H1 (cell line): ENCODE results near the gene RERE. TPM values are rescaled to one million over a fixed set of nuclear protein-coding genes. Genes with fewer than 3 reads are reported as not detected.

Experiments
- CTCF ChIA-PET: fragments of 300-600 bp; sonication (Branson Sonifier 250); formaldehyde crosslinking; loops from one replicate; lab custom pipeline; 2021; ENCODE audit not compliant: partially characterized antibody; lab: Charles Lee
- POLR2A ChIA-PET: fragments of 300-600 bp; sonication (Branson Sonifier 250); formaldehyde crosslinking; loops from one replicate; lab custom pipeline; 2021; ENCODE audit warnings: inconsistent platforms; ENCODE audit not compliant: partially characterized antibody; lab: Charles Lee
- DNase-seq, 2 experiments: peaks; one replicate each; pipeline versions ENCODE4 v3.0.0 to v3.0.0-alpha.2; 2010 to 2022; ENCODE audit warnings: low spot score in 2 of 2, low read depth in 1 of 2, mixed read lengths in 1 of 2
- FAIRE-seq: peaks from 2 replicates; lab custom pipeline; 2011; peaks lifted over from hg19 to GRCh38; lab: Jason Lieb, UNC
- H2AFZ ChIP-seq: 2 replicates; pipeline ENCODE4 v1.8.1; 2012; ENCODE audit warnings: low read length, inconsistent platforms
- H2AK5ac ChIP-seq: 2 replicates; pipeline ENCODE4 v1.6.1; 2013; ENCODE audit warnings: low read depth, low read length
- H2BK120ac ChIP-seq: replicated peaks from 2 replicates; pipeline ENCODE3; 2013; ENCODE audit warnings: low read depth, low read length, inconsistent platforms
- H2BK12ac ChIP-seq: 2 replicates; pipeline ENCODE4 v1.6.1; 2013; ENCODE audit warnings: low read depth, low read length
- H2BK15ac ChIP-seq: 2 replicates; pipeline ENCODE4 v1.6.1; 2013; ENCODE audit warnings: low read length
- H2BK20ac ChIP-seq: 2 replicates; pipeline ENCODE4 v1.6.1; 2013; ENCODE audit warnings: low read length
- H2BK5ac ChIP-seq: 2 replicates; pipeline ENCODE4 v1.6.1; 2013; ENCODE audit warnings: low read depth, low read length
- H3K14ac ChIP-seq: 2 replicates; pipeline ENCODE4 v1.6.1; 2013; ENCODE audit warnings: inconsistent platforms; ENCODE audit not compliant: insufficient read length
- H3K18ac ChIP-seq: 2 replicates; pipeline ENCODE4 v1.6.1; 2013; ENCODE audit warnings: low read length; ENCODE audit errors: extremely low read depth
- H3K23ac ChIP-seq: 2 replicates; pipeline ENCODE4 v1.6.1; 2013; ENCODE audit warnings: inconsistent platforms; ENCODE audit not compliant: insufficient read length
- H3K23me2 ChIP-seq: 2 replicates; pipeline ENCODE4 v1.6.1; 2013; ENCODE audit warnings: low read depth, low read length
- H3K27ac ChIP-seq: 2 replicates; pipeline ENCODE4 v1.6.1; 2011; ENCODE audit warnings: low read depth, low read length, inconsistent platforms
- H3K27me3 ChIP-seq, 4 experiments: replicated peaks in 1 of 4; 1 replicate in 1 of 4; 2 replicates in 3 of 4; pipeline versions ENCODE4 v1.6.1 to v1.8.1; 2011 to 2013; ENCODE audit warnings: low read length in 3 of 4, mild to moderate bottlenecking in 3 of 4, inconsistent platforms in 2 of 4, mixed read lengths in 2 of 4, moderate library complexity in 1 of 4; ENCODE audit not compliant: control insufficient read depth in 3 of 4, insufficient read depth in 3 of 4; ENCODE audit errors: extremely low read depth in 1 of 4
- H3K36me3 ChIP-seq, 4 experiments: 2 replicates each; pipeline versions ENCODE4 v1.6.1 to v1.8.1; 2011 to 2013; ENCODE audit warnings: mild to moderate bottlenecking in 4 of 4, low read length in 3 of 4, moderate library complexity in 2 of 4, control low read depth in 1 of 4, inconsistent platforms in 1 of 4; ENCODE audit not compliant: insufficient read depth in 4 of 4, control insufficient read depth in 2 of 4
- H3K4ac ChIP-seq: replicated peaks from 2 replicates; pipeline ENCODE3; 2013; ENCODE audit warnings: low read length, low read depth, mixed read lengths, inconsistent platforms; ENCODE audit not compliant: insufficient read length
- H3K4me1 ChIP-seq, 4 experiments: replicated peaks in 1 of 4; 1 replicate in 1 of 4; 2 replicates in 3 of 4; pipeline versions ENCODE4 v1.6.1 to v1.8.1; 2011 to 2013; ENCODE audit warnings: low read length in 3 of 4, inconsistent platforms in 2 of 4, mixed read lengths in 1 of 4; ENCODE audit not compliant: insufficient read depth in 4 of 4, control insufficient read depth in 3 of 4
- H3K4me2 ChIP-seq, 2 experiments: 2 replicates each; pipeline versions ENCODE4 v1.6.1 to v1.8.1; 2011 to 2013; ENCODE audit warnings: low read depth in 2 of 2, low read length in 2 of 2, control low read depth in 1 of 2, inconsistent platforms in 1 of 2, mild to moderate bottlenecking in 1 of 2; ENCODE audit not compliant: insufficient read depth in 1 of 2
- H3K4me3 ChIP-seq, 4 experiments: fragments of 200-600, 300-600 bp in 1 of 4; sonication (generic), shearing (Covaris generic), sonication (Bioruptor Twin) in 1 of 4; 2 replicates each; pipeline versions ENCODE4 v1.5.1 to v1.8.1; 2011 to 2016; ENCODE audit warnings: low read length in 4 of 4, low read depth in 3 of 4, control low read depth in 2 of 4, inconsistent platforms in 2 of 4, mild to moderate bottlenecking in 2 of 4, mixed read lengths in 1 of 4, moderate library complexity in 1 of 4; ENCODE audit not compliant: insufficient read depth in 2 of 4; ENCODE audit errors: extremely low read depth in 1 of 4
- H3K56ac ChIP-seq: replicated peaks from 2 replicates; pipeline ENCODE3; 2013; ENCODE audit warnings: low read depth, mild to moderate bottlenecking, mixed read lengths, low read length, inconsistent platforms; ENCODE audit not compliant: insufficient read length
- H3K79me1 ChIP-seq: 2 replicates; pipeline ENCODE4 v1.6.1; 2013; ENCODE audit warnings: low read depth, low read length, control low read depth
- H3K79me2 ChIP-seq, 2 experiments: 2 replicates each; pipeline versions ENCODE4 v1.6.1 to v1.8.1; 2012 to 2013; ENCODE audit warnings: low read length in 2 of 2, mild to moderate bottlenecking in 2 of 2, inconsistent platforms in 1 of 2; ENCODE audit not compliant: insufficient read depth in 2 of 2, control insufficient read depth in 1 of 2
- H3K9ac ChIP-seq, 4 experiments: replicated peaks in 1 of 4; 1 replicate in 1 of 4; 2 replicates in 3 of 4; pipeline versions ENCODE4 v1.6.1 to v1.8.1; 2011 to 2013; ENCODE audit warnings: low read depth in 3 of 4, low read length in 3 of 4, control low read depth in 2 of 4, mild to moderate bottlenecking in 2 of 4, moderate library complexity in 2 of 4, inconsistent platforms in 1 of 4; ENCODE audit errors: extremely low read depth in 1 of 4
- H3K9me3 ChIP-seq, 2 experiments: 2 replicates each; pipeline versions ENCODE4 v1.6.1 to v1.8.1; 2012 to 2013; ENCODE audit warnings: mild to moderate bottlenecking in 2 of 2, moderate library complexity in 2 of 2, control low read depth in 1 of 2, inconsistent platforms in 1 of 2, low read depth in 1 of 2, low read length in 1 of 2, mixed read lengths in 1 of 2; ENCODE audit not compliant: insufficient read depth in 2 of 2
- H4K20me1 ChIP-seq, 2 experiments: replicated peaks in 1 of 2; 2 replicates each; pipeline versions ENCODE3 to v1.8.1; 2011 to 2013; ENCODE audit warnings: inconsistent platforms in 2 of 2, low read length in 2 of 2, mild to moderate bottlenecking in 1 of 2; ENCODE audit not compliant: insufficient read depth in 2 of 2, control insufficient read depth in 1 of 2
- H4K5ac ChIP-seq: 2 replicates; pipeline ENCODE4 v1.6.1; 2013; ENCODE audit warnings: low read length, low read depth, mixed read lengths, inconsistent platforms; ENCODE audit not compliant: insufficient read length
- H4K8ac ChIP-seq: 2 replicates; pipeline ENCODE4 v1.8.0; 2013; ENCODE audit warnings: mild to moderate bottlenecking, moderate library complexity, low read length, inconsistent platforms; ENCODE audit not compliant: insufficient read depth; ENCODE audit errors: extremely low read depth
- H4K91ac ChIP-seq: replicated peaks from 2 replicates; pipeline ENCODE3; 2013; ENCODE audit warnings: low read length, mixed read lengths, inconsistent platforms; ENCODE audit not compliant: insufficient read length
- ASH2L ChIP-seq: fragments of 200-600, 300-600 bp; sonication (generic); IDR thresholded peaks from one replicate; pipeline ENCODE4 v1.7.1; 2017; ENCODE audit warnings: low read length
- BCL11A ChIP-seq, 2 experiments: IDR thresholded peaks; one replicate each; pipeline ENCODE4 v1.6.1; 2011; ENCODE audit warnings: low read depth in 2 of 2, low read length in 2 of 2, mild to moderate bottlenecking in 2 of 2
- CEBPB ChIP-seq: IDR thresholded peaks from 2 replicates; pipeline ENCODE4 v1.6.1; 2012; ENCODE audit warnings: low read depth, low read length
- GABPA ChIP-seq: IDR thresholded peaks from 2 replicates; pipeline ENCODE4 v1.6.1; 2011; ENCODE audit warnings: mild to moderate bottlenecking, low read length, moderate library complexity, borderline replicate concordance; ENCODE audit not compliant: insufficient read depth
- HDAC6 ChIP-seq: IDR thresholded peaks from one replicate; pipeline ENCODE4 v1.7.1; 2012; ENCODE audit warnings: low read depth, mild to moderate bottlenecking, inconsistent platforms, low read length, moderate library complexity
- KDM1A ChIP-seq: fragments of 200-600, 300-600 bp; sonication (generic); IDR thresholded peaks from 2 replicates; pipeline ENCODE4 v1.7.1; 2016; ENCODE audit warnings: mild to moderate bottlenecking, low read length, borderline replicate concordance
- KDM5A ChIP-seq: fragments of 200-600 bp; IDR thresholded peaks from 2 replicates; pipeline ENCODE4 v1.7.1; 2012; ENCODE audit warnings: mild to moderate bottlenecking, low read length, inconsistent platforms, mixed read lengths
- SIN3A ChIP-seq, 2 experiments: IDR thresholded peaks in 1 of 2; conservative IDR thresholded peaks in 1 of 2; 2 replicates each; pipeline ENCODE4 v1.6.1; 2011 to 2012; ENCODE audit warnings: low read length in 2 of 2, improper control_type of control experiment in 1 of 2, low read depth in 1 of 2, mild to moderate bottlenecking in 1 of 2
- SUZ12 ChIP-seq: fragments of 200-600 bp; sonication (generic); IDR thresholded peaks from 2 replicates; pipeline ENCODE4 v1.6.1; 2012; ENCODE audit warnings: mild to moderate bottlenecking, inconsistent platforms, low read length, moderate library complexity, mixed read lengths
- TBP ChIP-seq: IDR thresholded peaks from 2 replicates; pipeline ENCODE4 v1.6.1; 2011; ENCODE audit warnings: low read depth, low read length, improper control_type of control experiment
- TEAD4 ChIP-seq: IDR thresholded peaks from 2 replicates; pipeline ENCODE4 v1.6.1; 2012; ENCODE audit warnings: low read depth, low read length, inconsistent platforms, mixed read lengths
- YY1 ChIP-seq: IDR thresholded peaks from 2 replicates; pipeline ENCODE4 v1.6.1; 2011; ENCODE audit warnings: low read depth, mild to moderate bottlenecking, low read length
- WGBS, 2 experiments: shearing (Covaris generic) in 1 of 2; methylation state at CpG; one replicate each; pipeline versions ENCODE4 v1.1.6 to v1.1.7; 2013 to 2015; ENCODE audit warnings: low lambda C conversion rate in 2 of 2, mixed read lengths in 2 of 2, inconsistent platforms in 1 of 2, low coverage in 1 of 2, missing lambda C conversion rate in 1 of 2; ENCODE audit not compliant: insufficient replicate concordance in 2 of 2, insufficient coverage in 1 of 2, insufficient read length in 1 of 2; ENCODE audit errors: extremely low coverage in 1 of 2, missing lambda C conversion rate in 1 of 2; 5-methylcytosine and 5-hydroxymethylcytosine counted together
- polyA plus RNA-seq, 7 experiments: library from polyadenylated mRNA; depleted of rRNA in 3 of 7; stranded (reverse) in 5 of 7; unstranded in 2 of 7; fragments of >200 nt in 5 of 7; fragments of 200-250 nt in 2 of 7; gene quantifications; 1 replicate in 5 of 7; 2 replicates in 1 of 7; 4 replicates in 1 of 7; pipeline versions ENCODE4 v1.2.1 to v1.2.3, GENCODE V29; 2011 to 2013; ENCODE audit warnings: missing spikeins in 2 of 7, mixed read lengths in 2 of 7
- total RNA-seq: library from RNA; stranded (reverse); fragmentation: NEBNext Ultra II Directional; extraction: Animal tissue kit (Norgen Biotek cat#: 25700); gene quantifications from 2 replicates; pipeline ENCODE4 v1.2.1, GENCODE V29; 2021

Gene RERE
- total and polyA plus RNA-seq, 2 of the 8 experiments (the other 6 are each of a cell fraction or from before 2014, with no cell fraction given): 15.3 to 142 TPM

GRCh38 chr1:8712413-8713231 lies 104.8 kb downstream of the RERE start:
- no peak for DNase-seq
- Histone ChIP-seq H3K14ac (no peak overlapping the region), H3K4me3 (peak overlapping the region in 2 of 4 experiments; percentile 1 to 25; a peak in 1 of 8 replicates), H3K9me3 (no peaks in the 10 kb centered on the region), H3K27me3 (no peaks in the 10 kb centered on the region), H3K36me3 (no peaks in the 10 kb centered on the region), H4K20me1 (no peaks in the 10 kb centered on the region), H2AK5ac (no peak overlapping the region), H3K56ac (no peak overlapping the region), H3K27ac (peak overlapping the region; percentile 28; the same call in 1 of the 2 replicates), H3K4ac (no peak overlapping the region), H4K8ac (no peak overlapping the region), H2BK120ac (no peak overlapping the region), H2BK12ac (no peak overlapping the region), H3K79me1 (0 out of 2 replicates have a peak, but pooled peaks cover 4% of the 10 kb centered on the region), H2BK15ac (no peak overlapping the region), H4K5ac (no peak overlapping the region), H3K79me2 (peaks cover 0 to 85% of the 10 kb centered on the region in 2 experiments; a peak in 3 of 4 replicates), H2AFZ (no peak overlapping the region), H3K4me2 (peak overlapping the region; percentile 57 to 60), H3K18ac (no peak overlapping the region), H2BK5ac (no peak overlapping the region), H3K4me1 (peaks cover 0 to 13% (median 2%) of the 10 kb centered on the region in 4 experiments; a peak in 2 of 7 replicates), H4K91ac (no peak overlapping the region), H2BK20ac (no peak overlapping the region), H3K23ac (no peak overlapping the region), H3K23me2 (no peaks in the 10 kb centered on the region), H3K9ac (no peak overlapping the region)
- WGBS, 2 experiments: 21% methylated on average over 5 of the region's 5 CpGs; no CpG with 5 or more reads in 1 of the 2 experiments
- ChIA-PET POLR2A (interaction anchor here (0.6 to 1.1 kb wide), 2 partner anchors 10 to 11 kb away, joined by 3 to 4 read pairs; no protein-coding TSS in a partner anchor), CTCF (interaction anchor here (0.6 kb wide), 1 partner anchor 40 kb away, joined by 3 read pairs; no protein-coding TSS in a partner anchor)
- FAIRE-seq: no peak
- no peak for TF ChIP-seq BCL11A (IDR thresholded peaks at IDR 0.05; ENCODE audit: low read depth in 2 of 2, low read length in 2 of 2)
- TF ChIP-seq HDAC6: no peak
- no peak for TF ChIP-seq ASH2L
- TF ChIP-seq KDM5A: no peak
- TF ChIP-seq TEAD4: peak; percentile 61; the same call in 1 of the 2 replicates
- TF ChIP-seq TBP: no peak
- TF ChIP-seq GABPA: no peak
- TF ChIP-seq YY1: no peak
- no peak for TF ChIP-seq SUZ12
- no peak for TF ChIP-seq KDM1A
- peak in 1 of 2 experiments; percentile 43; a peak in 1 of 4 replicates for TF ChIP-seq SIN3A (conservative IDR thresholded peaks at IDR 0.05 in 1 of 2, IDR thresholded peaks at IDR 0.05 in 1 of 2; ENCODE audit: low read depth in 1 of 2, low read length in 2 of 2)
- TF ChIP-seq CEBPB: no peak
